DMS153 treated with DMSO at 0.1 percent for 48 hours (cell line): Measurements from ENCODE around the gene CSGALNACT2.

Source experiments
- DNase-seq: peaks from one replicate; lab custom pipeline; 2025; ENCODE audit not compliant: unreplicated experiment; lab: John Stamatoyannopoulos, UW

The CSGALNACT2 gene

DNA sequence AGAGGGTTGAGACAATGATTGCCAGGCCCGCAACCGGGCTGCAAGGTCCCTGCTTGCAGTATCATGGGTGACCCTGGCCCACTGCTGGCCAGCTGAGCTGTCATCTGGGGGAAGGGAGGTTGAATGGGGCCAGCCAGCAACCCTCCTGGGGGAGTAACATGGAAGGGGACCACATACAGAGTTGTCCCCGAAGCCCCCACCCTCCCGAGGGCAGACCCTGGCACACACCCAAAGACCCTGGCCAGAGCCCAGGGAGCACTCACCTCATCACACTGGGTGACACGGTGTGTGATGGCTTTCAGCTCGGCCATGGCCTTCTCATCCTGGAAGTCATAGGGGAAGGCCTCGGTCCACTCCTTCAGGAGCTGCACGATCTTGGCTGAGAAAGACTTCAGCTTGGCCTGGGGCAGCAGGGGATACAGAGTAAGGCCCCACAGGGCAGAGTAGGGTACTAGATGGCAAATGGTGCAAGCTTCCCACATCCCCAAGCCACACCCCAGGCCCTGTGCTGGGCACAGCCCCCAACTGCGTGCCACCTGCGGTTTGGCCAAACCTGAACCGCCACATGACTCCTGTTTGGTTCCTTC is 63.4 kb downstream of the CSGALNACT2 start:
- DNase-seq = no peak

DNA sequence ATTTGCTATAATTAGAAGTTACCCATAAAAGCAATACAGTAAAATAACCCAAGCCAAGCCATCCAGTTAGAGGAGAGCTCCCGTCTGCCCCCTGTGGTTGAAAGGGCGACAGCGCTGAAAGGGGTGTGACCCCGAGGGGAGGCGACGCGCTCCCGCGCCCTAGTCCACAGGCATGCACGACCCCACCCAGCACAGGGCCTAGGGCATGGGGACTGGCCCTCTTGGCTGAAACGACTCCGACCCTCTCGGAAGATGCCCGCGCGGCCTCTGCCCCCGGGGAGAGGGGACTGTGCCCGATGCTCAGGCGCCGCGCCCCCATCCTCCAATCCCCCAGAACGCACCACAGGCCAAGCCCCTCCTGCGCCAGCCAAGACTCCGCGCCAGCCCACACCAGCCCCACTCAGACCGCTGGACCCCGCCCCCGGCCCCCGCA is 64.0 kb downstream of the CSGALNACT2 start:
- DNase-seq = peak; percentile 2

DNA sequence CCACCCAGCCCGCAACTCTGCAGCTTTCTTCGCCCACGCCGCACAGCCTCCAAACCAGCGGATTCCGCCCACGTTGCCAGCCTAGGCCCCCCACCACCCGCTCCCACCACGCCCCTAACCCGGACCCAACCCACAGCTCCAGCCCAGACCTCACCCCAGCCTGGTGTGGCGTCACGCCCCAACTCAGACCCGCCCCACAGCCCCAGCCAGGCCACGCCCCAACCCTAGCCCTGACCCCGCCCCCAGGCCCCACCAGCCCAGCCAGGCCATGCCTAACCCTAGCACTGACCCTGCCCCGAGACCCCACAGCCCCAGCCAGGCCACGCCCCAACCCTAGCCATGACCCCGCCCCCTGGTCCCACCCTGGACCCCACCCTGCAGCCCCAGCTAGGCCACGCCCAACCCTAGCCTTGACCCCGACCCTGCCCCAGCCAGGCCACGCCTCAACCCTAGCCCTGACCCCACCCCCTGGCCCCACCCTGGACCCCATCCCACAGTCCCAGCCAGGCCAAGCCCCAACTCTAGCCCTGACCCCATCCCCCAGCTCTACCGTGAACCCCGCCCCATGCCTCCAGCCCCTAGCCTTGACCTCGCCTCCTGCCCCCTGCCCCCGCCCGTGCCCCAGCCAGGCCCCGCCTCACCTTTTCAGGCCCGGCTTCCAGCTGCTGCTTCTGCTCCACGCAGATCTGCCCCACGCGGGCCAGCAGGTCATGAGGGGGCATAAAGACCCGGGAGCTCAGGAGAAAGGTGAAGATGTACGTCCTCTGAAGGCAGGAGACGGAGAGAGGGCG is 64.6 kb downstream of the CSGALNACT2 start:
- no peak for DNase-seq

DNA sequence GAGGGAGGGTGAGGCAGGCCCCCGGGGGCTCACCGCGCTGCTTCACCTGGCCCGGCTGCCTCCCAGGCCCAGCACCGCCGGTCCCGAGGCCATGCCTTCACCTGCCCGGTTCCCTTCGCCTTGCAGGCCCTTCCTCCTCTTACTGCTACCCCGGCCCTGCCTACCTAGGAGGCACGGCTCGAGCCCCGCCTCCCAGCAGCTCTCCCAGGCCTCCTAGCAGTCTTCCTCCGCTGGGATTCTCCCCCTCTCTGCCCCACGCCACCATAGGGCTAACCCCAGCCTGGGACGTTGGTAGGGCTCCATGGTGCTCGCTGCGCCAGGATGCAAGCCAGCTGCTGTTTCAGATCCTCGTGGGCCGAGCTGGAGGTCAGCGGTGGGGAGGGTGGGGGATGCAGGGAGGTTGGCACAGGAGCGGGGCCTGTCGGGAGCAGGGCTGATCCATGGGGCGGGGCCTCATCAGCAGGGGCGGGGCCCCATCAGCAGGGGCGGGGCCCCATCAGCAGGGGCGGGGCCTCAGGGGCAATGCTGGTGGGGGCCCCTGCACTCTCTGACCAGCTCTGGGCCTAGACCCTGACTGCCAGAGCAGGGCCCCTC is 65.3 kb downstream of the CSGALNACT2 start:
- peak; percentile 50 for DNase-seq

DNA sequence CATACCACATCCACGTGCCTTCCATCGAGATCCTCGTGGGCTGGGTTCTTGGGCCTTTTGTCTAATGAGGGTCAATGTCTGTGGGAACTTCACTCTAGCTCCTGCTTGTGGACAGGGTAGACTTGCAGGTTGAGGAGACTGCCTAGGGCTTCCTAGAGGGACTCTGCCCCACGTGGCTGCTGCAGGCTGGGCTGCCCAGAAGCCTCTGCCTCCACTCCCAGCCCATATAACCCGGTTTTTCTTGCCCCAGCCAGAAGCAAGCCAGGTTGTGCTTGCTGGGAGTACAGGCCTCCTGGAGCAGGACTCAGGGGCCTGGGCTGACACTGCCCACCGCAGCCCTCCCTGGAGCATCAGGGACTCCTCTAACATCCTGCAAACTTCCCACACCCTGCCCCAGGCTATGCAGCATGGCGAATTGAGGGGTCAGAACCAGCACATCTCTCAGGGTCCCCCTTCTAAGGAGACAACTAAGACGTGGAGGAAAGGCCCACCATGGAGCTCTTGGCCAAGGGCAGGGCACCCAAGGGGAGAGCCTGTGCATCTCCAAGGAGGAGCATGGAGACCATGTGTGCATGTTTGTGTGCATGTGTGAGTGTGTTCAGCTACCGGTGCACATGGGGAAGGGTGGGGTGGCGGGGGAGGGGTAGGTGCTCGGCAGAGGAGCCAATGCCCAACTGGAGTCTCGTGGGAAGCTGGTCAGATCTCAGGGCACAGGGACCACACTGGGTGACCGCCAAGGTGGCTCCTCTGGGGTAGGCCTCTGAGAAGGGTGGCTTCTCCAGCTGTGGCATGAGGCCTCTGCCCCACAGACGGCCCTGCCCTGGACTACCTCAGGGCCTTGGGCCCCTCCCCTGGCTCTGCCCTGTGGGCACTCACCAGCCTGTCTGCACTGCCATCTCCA is 66.0 kb downstream of the CSGALNACT2 start:
- DNase-seq = no peak

DNA sequence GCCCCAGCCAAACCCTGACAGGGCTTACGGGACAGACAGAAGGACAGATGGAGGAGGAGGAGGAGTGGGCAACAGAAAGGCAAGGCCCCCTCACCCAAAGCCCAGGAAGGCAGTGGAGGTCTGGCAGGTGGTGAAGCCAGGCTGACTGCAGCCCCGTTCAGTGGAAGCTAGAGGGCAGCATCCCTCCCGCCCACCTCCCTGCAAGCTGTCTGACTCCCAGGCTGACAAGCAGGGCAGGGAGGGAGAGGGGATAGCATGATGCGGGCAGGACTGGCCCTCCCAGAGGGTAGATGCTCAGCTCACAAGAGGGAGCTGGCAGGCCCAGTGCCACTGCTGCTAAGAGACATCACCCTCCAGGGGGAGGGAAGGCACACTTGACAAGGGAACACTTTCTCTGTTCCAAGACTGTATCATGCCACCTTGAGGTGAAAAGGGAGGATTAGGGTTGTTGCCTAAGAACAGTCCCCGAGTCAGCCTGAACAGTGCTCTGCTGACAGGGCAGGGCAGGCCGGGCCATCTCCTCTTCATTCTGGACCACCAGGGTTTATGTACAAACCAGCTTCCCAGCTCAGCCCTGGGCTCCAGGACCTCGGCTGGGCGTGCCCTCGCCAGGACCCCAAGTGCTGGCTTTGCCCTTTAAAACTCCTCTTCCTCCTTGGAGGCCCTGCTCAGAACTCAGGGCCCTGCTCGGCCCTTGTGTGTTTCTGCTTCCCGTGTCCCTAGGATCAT is 66.9 kb downstream of the CSGALNACT2 start:
- DNase-seq = peak; percentile 3

DNA sequence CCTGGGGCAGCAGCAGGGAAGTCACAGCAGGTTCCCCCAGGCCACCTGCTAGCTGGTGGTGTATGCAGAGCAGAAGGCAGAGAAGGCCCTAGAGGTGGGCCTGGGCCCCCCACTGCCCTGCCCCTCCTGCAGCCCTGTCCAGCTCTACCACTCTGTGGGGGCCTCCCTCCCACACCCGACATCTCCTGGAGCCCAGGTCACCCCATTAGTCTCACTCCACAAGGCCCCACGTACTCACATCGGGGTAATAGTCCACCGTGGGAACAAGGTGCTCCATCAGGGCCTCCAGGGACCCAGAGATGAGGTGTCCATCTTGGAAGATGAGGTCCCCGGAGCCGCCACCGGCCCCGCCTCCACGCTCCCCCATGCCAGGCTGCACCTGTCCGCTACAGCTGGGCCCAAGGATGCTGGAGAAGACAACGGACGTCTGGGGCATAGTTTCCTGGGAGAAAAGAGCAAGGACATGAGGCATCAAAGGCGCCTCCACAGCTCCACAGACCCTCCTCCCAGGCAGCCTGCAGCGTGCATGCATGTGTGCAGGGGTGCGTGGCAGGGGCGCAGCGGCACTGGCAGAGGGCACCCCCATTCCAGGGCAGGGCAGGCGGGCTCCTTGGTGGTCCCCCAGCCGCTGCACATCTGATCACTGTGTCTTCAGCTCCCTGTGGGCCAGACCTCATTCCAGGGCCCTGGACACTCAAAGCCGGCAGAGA is 67.6 kb downstream of the CSGALNACT2 start:
- no peak for DNase-seq

DNA sequence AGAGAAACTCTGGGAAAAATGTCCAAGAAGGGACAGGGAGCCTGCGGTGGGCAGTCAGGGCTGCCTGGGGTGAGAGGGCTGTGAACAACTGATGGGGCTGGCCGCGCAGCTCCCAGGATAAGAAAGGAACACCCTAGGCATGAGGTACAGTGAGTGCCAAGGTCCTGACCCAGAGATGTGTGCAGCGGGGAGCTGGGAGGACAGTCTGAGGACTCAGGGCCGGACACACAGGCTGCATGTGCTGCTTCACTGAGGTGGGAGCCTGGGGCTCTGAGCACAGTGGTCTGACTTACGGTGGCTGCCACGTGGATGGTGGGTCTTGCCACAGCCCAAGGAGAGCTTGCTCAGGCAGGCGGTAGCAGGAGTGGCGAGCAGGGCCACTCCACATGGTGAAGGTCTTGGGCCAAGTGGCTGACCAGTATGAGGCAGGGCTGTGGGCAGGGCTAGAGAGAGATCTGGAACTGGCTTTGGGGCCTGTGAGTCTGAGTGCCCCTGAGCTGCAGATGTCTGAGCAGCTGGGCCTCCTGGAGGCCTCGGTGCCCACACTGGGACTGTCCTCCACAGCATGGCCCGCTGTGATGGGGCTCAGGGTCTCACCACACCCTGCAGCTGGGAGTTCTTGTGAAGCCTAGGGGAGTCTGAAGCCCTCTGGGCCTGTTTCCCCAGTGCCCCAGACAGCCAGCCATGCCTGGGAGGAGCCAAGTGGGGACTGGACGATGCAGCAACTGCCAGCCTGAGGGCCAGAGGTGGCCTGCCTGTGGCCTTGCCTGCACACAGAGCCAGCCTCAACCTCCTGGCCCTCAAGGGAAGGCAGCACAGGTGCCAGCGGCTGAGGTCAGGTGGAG is 68.4 kb downstream of the CSGALNACT2 start:
- no peak for DNase-seq

DNA sequence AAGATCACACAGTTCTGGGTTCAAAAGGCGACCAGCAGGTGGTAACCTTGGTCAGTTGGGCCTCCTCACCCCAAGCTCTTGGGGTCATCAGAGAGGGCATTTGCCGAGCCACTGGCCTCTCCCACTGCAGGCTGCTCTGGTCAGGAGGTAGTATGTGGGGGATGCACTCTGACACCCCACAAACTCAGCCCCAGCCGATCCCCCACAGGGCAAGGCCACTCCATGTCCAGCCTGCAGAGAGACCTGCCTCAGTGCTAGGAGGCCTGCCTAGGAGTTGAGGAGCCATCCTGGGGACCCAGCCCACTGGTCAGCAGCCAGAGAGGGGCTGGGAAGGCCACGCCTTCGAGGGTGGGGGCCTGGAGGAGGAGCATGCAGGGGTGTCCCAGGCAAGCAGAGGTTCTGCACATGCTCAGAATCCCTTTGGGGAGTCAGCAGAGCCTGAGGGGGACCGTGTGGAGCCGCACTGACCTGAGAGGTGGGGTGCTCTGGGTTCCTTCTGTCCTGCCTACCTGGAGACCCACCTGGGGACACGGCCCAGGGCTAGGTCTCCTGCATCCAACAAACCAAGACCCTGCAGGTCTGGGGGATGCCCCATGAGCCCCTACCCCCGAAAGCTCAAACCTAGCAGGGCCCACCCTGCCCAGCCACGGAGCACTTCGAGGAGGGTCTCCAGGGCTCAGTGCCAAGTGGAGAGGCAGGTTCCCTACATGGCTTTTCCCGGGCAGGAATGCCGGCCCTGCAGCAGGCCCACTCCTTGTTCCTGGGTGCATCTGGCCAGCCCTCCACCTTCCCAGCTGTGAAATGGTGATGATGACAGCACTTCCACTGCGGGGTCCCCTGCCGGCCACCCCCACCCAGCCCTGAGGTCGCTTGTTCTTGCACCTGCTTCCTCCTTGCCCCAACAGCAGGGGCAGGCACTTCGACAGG is 70.2 kb downstream of the CSGALNACT2 start:
- no peak for DNase-seq

DNA sequence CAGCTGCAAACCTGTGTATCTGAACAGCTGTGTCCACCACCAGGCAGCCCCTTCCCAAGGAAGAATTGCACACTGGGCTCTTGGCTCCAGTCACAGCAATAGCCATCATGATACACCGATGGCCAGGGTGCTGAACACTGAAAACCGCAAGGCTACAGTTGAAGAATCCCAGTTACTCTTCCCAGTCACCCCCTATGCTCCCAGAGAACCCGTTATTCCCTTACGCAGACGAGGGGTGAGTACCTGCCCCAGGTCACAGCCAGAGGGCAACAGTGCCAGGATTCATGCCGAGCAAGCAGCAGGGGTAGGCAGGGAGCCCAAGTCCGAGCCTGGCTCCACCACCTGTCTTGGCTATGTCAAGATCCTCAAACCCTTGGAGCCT is 70.8 kb downstream of the CSGALNACT2 start:
- DNase-seq = no peak

DNA sequence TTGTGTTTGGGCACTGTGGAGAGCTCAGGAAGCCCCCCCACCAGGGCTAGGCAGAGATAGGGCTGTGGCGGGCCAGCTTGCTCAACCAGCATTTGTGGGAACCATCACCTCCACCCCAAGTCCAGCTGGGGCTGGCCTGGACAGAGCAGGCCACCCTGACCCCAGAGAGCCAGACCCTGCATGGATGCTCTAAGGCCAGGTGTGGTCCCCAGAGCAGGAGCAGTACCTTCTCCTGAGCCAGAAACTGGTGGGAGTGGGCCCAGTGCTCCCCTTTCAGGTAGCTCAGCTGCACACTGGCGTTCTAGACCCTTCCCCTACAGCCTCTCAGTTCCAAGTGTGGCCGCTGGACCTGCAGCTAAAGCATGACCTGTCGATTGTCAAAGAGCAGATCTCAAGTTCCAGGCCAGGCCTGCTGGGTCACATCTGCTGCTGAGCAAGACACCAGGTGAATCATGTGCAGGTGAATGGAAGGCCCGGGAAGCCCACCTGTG is 71.5 kb downstream of the CSGALNACT2 start:
- DNase-seq = no peak

DNA sequence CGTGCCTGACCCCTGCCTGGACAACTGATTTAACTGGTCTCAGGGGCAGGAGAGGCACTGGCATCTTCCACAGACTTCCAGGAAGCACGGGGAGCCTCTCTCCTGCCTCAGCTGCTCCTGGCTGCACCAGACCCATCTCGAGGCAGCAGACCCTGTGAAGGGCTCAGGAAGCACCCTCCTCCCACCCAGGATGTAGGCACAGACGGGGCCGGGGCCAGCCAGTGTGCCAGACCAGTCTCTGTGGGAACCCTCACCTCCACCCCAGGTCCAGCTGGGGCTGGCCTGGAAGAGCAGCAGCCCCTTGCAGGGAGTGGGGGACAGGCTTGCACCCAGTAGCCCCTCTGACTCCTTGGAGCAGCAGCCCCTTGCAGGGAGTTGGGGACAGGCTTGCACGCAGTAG is 72.3 kb downstream of the CSGALNACT2 start:
- DNase-seq = no peak

DNA sequence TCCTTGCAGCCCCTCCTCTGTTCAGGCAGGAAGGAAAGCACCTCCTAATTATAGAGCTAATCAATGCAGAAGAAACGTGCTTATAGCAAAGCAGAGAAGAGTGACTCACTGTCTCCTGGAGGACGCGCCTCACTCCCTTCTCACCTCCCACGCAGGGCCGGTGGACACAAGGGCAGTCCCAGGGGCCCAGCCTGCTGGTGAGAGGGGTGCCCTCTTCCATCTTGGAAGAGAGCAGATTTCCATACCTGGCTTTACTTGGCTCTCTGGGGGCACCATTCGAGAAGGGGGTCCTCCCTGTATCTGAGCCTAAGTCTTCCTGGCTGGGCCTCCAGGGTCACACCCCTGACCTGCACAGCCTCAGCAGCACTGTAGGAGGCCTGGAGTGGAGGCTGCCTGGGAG is 72.8 kb downstream of the CSGALNACT2 start:
- no peak for DNase-seq

DNA sequence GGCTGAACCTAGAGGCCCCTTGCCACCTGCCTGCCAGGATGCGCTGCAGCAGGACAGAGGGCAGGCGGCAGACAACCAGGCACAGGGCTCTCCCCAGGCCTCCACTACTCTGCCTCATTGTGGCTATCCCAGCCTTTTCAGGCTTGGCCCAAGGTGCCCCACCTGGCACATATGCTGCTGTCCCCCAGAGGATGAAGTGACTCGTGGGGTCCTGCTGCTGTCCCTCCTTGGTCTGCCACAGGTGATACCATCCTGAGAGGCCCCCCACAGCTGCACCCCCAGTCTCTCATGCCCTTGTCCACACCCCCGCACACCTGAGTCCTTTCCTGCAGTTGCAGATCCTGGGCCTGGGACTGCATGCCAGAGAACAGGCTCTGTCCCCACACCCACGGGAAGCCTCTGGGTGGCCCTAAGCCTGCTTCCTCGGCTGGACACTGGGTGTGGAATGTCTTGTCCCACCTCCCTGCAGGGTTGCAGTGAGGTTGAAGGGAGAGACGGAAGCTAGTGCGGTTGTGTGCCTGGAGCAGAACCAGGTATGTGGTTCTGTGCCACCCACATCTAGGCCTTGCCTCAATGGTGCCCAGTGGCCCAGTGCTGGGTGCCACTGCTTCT is 73.3 kb downstream of the CSGALNACT2 start:
- DNase-seq = no peak

DNA sequence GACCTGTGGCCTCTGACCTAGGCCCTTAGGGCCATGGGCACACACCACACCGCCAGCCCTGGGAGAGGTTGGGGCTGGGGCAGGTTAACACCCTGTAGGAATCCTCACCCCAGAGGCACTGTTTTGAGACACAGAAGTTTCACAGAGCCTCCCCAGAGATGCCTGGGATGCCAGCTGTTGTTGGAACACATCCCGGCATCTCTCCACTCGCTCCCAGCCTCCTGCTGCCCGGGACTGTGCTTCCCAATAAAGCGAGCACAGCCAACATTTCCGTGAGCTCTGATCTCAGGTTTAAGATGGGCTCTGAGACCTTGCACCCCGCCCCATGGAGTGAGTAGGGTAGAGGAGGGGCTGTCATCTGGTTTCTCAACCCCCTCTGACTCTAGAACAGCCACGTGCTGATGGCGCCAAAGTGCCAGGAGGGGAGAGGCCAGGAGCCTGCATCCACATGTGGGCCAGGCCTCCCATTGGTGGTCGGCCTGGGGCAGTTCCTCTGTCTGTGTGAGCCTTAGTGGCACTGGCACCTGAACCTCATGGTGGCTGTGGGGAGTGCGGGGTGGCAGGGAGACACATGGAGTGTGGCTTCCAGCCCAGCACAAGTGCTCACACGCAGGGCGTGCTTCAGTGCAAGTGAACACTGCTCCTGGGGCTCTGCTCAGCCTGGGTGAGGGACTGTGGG is 73.9 kb downstream of the CSGALNACT2 start:
- no peak for DNase-seq

DNA sequence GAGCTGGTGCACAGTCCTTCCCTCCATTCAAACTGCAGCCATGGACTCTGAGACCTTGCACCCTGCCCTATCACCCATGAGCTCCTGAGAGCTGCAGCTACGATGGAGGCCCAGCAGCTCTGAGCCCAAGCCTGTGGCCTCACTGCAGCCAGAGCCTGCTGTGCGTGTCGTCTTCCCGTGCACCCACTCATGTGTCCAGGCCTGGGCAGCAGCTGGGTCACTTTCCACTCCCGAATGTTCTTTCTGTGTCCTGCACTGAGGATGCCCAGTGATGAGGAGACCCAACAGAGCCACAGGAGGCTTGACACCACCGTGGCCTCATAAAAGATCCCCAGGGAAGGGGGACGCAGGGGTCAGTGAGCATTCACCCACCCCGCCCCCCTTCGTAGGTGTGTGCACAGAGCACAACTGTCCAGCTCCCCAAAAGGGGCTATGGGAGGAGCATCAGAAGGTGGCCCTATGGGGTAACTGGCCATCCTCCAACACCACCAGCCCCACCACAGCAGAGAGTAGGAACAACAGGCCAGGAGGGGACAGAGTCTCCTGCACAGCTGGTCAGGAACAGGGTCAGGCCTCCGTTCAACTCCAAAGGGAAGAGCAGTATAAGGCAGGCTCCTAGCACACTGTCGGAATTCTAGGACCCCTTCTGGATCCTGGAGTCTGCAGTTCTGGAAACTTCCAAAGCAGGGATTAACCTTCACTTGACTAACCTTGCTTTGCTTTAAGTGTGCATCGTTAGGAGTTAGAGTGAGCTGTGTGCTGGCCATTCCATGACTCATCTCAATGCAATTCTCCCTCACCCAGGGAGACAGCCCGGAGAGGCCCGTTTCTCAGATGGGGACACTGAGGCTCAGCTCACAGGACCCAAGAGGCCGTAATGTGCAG is 76.1 kb downstream of the CSGALNACT2 start:
- DNase-seq = no peak
